GM12875 (cell line): Measurements from ENCODE around the gene MATCAP1.

Experiments
- H3K4me3 ChIP-seq: one replicate; pipeline ENCODE4 v1.5.1; 2011; ENCODE audit warnings: low read depth, low read length, control low read depth
- TF ChIP-seq, protein P1 (sequence below): IDR thresholded peaks from 2 replicates; pipeline ENCODE4 v1.5.1; 2011; ENCODE audit warnings: low read depth, mild to moderate bottlenecking, control low read depth, inconsistent platforms, low read length, moderate library complexity, borderline replicate concordance; ENCODE audit not compliant: insufficient read depth

MATCAP1 gene

DNA sequence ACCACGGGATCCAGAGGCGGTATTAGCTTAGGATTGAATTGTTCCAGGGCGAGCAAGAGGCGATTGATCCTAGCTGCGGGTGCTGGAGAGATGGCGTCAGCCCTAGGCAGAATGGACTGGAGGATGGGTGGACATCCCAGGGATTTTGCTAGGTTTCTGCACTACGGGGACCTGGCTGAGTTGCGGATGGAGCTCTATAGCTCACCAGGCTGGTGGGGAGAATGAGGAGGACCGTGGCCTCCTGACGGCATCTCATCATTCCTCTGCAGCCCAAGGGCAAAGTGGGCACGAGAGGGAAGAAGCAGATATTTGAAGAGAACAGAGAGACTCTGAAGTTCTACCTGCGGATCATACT lies 43.8 kb upstream of the MATCAP1 start:
- TF ChIP-seq, protein P1, sequence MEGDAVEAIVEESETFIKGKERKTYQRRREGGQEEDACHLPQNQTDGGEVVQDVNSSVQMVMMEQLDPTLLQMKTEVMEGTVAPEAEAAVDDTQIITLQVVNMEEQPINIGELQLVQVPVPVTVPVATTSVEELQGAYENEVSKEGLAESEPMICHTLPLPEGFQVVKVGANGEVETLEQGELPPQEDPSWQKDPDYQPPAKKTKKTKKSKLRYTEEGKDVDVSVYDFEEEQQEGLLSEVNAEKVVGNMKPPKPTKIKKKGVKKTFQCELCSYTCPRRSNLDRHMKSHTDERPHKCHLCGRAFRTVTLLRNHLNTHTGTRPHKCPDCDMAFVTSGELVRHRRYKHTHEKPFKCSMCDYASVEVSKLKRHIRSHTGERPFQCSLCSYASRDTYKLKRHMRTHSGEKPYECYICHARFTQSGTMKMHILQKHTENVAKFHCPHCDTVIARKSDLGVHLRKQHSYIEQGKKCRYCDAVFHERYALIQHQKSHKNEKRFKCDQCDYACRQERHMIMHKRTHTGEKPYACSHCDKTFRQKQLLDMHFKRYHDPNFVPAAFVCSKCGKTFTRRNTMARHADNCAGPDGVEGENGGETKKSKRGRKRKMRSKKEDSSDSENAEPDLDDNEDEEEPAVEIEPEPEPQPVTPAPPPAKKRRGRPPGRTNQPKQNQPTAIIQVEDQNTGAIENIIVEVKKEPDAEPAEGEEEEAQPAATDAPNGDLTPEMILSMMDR = no peak
- H3K4me3 ChIP-seq = peak overlapping the region; percentile 86

DNA sequence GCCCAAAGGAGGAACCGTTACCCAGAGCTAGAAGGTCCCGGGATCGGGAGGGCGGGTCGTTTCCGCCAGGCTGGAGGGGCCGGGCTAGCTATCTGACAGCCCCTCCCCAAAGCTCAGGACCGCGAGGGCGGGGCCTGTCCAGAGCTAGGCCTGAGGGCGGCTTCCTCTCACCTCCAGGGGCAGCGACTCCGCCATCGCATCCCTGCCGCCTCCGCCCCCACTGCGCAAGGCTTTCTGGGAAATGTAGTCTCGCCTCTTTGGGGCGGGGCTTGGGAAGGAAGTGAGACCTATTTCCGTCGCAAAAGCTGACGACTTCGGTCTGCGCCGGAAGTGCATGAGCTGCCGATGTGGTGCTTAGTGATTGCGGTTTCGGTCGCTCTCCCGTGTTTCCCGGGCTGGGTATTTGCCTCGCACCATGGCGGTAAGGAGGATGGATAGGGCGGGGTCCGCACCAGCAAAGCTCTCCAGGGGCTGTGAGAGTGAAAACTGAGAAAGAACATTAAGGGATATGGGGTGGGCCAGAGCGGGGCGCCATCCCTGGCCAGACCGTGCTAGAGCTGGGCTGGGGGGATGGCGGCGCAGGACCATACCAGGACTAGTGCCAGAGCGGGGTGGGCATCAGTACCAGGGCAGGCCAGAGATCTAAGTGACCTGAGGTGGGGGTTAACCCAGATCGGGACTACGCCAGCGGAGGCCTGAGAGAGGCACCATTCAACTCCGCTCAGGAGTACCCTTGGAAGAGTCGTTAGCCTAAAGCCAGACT lies 43.2 kb upstream of the MATCAP1 start, which contains the start of gene TMEM208:
Gene TMEM208, plus strand, starts transcription at position 327 of the 763 bp plus-strand sequence. Its CDS starts 89 bp downstream, at position 416.
- TF ChIP-seq, protein P1 = 0 out of 2 replicates have a peak, but pooled peaks have one; percentile 15
- peak within 1 kb of the TSS; percentile 86 for H3K4me3 ChIP-seq

DNA sequence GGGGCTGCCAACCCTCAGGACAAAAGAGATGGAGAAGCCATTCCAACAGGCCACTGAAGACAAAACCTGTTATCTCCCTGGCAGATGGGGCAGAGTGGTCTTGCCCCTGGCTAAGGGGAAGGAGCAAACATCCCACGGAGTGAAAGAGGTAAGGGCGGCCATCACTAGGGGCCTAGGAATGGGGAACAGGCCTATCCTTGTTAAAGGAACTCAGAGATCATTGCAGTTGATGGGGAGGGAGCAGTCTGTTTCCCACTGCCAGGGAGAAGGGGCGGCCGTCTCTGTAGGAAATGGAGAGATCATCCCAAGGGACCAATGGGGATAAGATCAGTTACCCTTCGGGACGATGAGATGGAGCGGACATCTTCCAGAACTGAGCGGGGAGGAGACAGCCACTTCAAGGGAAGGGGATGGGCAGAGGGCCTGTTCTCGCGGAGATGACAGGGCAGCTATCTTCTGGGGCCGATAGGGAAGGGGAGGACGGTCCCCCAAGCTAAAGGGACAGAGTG lies 42.6 kb upstream of the MATCAP1 start:
- peak overlapping the region; percentile 86 for H3K4me3 ChIP-seq
- TF ChIP-seq, protein P1 = no peak

DNA sequence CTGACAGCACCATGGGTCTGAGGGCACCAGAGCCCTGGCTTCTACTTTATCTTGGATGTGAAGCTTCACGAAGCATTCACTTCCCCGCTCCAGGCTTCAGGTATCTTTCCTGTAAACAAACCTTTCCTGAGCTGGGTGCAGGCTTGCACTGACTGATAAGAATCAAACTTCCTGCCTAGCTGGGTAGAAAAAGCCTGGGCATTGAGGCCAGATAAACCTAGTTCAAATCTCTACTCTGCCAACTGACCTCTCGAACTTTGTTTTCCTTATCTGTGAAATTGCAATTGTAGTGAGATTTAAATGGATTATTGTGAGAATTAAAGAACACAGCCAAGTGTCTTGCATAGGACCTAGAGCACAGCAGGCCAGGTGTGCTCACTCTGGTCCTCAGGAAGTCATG lies 40.2 kb upstream of the MATCAP1 start:
- H3K4me3 ChIP-seq = no peak overlapping the region
- TF ChIP-seq, protein P1 = no peak

DNA sequence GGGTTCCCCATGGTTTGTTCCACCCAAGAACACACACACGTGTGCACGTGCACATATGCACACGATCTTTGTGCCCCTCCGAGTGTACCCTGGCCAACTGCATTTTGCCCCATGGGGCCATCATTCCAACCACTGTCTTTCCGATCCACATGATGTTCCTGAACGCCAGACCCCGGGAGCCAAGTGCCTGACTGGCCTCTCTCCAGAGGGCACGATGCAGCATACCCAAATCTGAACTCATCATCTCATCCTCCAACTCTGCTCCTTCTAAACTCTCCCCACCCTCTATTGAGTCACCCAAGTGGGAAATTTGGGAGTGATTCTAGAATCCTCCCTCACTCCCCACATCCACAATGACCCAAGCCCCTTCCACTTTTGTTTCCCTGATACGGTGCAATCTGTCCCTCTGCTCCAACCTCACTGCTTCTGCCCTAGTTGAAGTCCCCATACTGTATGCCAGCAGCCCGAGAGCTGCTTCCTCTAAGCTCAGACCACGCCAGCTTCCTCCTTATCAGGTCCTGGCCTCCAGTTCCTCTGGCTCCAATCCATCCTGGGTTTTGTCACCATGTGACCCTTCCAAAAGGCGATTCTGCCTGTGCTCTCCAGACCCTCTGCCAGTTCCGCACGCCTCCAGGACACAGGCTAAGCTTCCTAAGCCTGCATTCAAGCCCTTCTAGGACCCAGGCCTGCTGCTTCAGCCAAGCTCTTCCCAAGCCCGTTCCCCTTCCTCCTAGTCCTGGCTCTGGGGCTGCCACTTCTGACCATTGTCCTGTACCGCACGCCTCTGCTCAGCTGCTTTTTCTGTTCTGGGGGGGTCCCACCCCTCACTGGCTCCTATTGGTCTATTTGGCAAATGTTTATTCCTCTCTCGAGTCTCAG lies 33.1 kb upstream of the MATCAP1 start:
- TF ChIP-seq, protein P1 = no peak

DNA sequence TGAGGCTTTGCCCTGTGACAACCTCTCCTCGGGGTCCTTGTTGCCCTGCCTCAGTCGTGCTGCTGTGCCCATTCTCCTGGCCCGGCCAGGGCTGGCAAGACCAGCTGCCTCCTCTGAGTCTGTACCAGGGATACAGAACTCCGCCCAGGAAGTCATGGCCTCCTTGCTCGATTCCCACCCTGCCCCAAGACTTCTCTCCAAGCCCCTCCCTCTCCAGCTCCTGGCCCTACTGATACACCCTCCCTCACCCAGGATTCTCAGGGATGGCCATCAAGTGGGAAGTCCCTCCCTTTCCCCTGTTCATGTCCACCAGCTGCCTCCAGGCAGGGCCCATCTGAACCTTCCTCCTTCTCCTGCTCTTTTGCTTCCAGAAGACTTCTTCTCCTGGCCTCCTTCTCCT lies 31.9 kb upstream of the MATCAP1 start:
- TF ChIP-seq, protein P1 = no peak
- no peak overlapping the region for H3K4me3 ChIP-seq

More for the DNA sequence above, 33.1 kb upstream of the MATCAP1 start:
- no peak overlapping the region for H3K4me3 ChIP-seq
